Ovary (tissue), 3 donors: Measurements from ENCODE around the gene ZNF639.

Experiments
- EP300 ChIP-seq: sonication (generic); formaldehyde crosslinking; IDR thresholded peaks from one replicate; pipeline ENCODE4 v1.6.1; 2017; ENCODE audit warnings: antibody characterized with exemption
- POLR2A ChIP-seq: fragments of 450-650 bp; IDR thresholded peaks from one replicate; pipeline ENCODE4 v1.6.1; 2017; ENCODE audit warnings: antibody characterized with exemption, mild to moderate bottlenecking, moderate library complexity
- TF ChIP-seq, protein P1 (sequence below), 3 donors: fragments of 450-650 bp in 2 of 3; fragments of 200-600 bp in 1 of 3; IDR thresholded peaks; one replicate each; pipeline versions ENCODE4 v1.5.1 to v1.8.0; 2016 to 2022; ENCODE audit warnings: antibody characterized with exemption in 3 of 3, mild to moderate bottlenecking in 1 of 3
- donor health status: DM: no; HTN: no; CAD: no.

DNA sequence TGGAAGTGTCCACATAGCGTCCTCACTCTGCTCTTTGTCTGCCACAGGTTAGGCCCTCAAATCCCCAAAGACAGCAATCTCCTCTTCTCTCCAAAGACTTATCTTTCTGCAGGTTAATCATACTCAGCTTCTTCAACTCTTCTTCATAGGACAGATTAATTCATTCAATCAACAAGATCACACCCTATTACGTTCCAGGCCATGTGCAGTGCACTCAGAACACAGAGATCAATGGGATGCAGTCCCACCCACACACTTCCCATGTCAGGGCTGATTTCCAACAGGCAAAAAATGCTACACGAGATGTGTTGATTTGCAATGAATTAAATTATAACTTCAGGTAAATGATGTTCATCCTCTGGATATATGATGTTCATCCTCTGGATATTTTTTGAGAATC, 33.5 kb upstream of the ZNF639 start:
- TF ChIP-seq EP300 = no peak
- TF ChIP-seq POLR2A = no peak
- TF ChIP-seq, protein P1, sequence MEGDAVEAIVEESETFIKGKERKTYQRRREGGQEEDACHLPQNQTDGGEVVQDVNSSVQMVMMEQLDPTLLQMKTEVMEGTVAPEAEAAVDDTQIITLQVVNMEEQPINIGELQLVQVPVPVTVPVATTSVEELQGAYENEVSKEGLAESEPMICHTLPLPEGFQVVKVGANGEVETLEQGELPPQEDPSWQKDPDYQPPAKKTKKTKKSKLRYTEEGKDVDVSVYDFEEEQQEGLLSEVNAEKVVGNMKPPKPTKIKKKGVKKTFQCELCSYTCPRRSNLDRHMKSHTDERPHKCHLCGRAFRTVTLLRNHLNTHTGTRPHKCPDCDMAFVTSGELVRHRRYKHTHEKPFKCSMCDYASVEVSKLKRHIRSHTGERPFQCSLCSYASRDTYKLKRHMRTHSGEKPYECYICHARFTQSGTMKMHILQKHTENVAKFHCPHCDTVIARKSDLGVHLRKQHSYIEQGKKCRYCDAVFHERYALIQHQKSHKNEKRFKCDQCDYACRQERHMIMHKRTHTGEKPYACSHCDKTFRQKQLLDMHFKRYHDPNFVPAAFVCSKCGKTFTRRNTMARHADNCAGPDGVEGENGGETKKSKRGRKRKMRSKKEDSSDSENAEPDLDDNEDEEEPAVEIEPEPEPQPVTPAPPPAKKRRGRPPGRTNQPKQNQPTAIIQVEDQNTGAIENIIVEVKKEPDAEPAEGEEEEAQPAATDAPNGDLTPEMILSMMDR (IDR thresholded peaks at IDR 0.05) = no peak
